Left ventricle myocardium inferior (tissue), 1 donor: Measurements from ENCODE around the gene DPY19L1. TPM values are rescaled to one million over a fixed set of nuclear protein-coding genes. Genes with fewer than 3 reads are reported as not detected.
"Not testable (repeated sequence)": the region's sequence is repeated elsewhere in the genome, so short reads cannot be mapped to it uniquely, and the experiment has no call there.

ENCODE experiments used
- DNase-seq: peaks from one replicate; pipeline ENCODE4 v3.0.0-alpha.2; 2020
- H3K27ac ChIP-seq: fragments of 200-600 bp; replicated peaks from 2 replicates; pipeline ENCODE4 v1.8.0; 2021
- H3K27me3 ChIP-seq: fragments of 200-600 bp; 2 replicates; pipeline ENCODE4 v1.8.0; 2021; ENCODE audit warnings: low read depth
- H3K36me3 ChIP-seq: fragments of 200-600 bp; 2 replicates; pipeline ENCODE4 v1.8.0; 2021
- H3K4me1 ChIP-seq: fragments of 200-600 bp; 2 replicates; pipeline ENCODE4 v1.8.0; 2021
- H3K4me3 ChIP-seq: fragments of 200-600 bp; 2 replicates; pipeline ENCODE4 v1.8.0; 2021; ENCODE audit warnings: mild to moderate bottlenecking, moderate library complexity
- H3K9me3 ChIP-seq: fragments of 200-600 bp; replicated peaks from 2 replicates; pipeline ENCODE4 v1.8.0; 2021
- CTCF ChIP-seq: fragments of 200-600 bp; IDR thresholded peaks from 2 replicates; pipeline ENCODE4 v1.8.0; 2021; ENCODE audit warnings: antibody characterized with exemption, mild to moderate bottlenecking, borderline replicate concordance
- intact Hi-C: fragments of 100-400 bp; cut with micrococcal nuclease; formaldehyde crosslinking; loops from one replicate; pipeline ENCODE4 v1.11.0; 2022
- long read RNA-seq: library from polyadenylated mRNA; unstranded; transcript quantifications from one replicate; pipeline ENCODE4 v2.0.0, GENCODE V29; 2021
- total RNA-seq: library from RNA; stranded (reverse); fragmentation: NEBNext Ultra II Directional; extraction: Animal tissue kit (Norgen Biotek cat#: 25700); gene quantifications from one replicate; pipeline ENCODE4 v1.2.1, GENCODE V29; 2021
- donor health status: DM: no; HTN: yes; CAD: no; lungs with severe emphysema.

Gene DPY19L1
- total RNA-seq = 28.5 TPM
- long read RNA-seq, full-length matches to known transcripts = 54 of 67 reads
- long read RNA-seq, partial matches to known transcripts = 4 of 67 reads
- long read RNA-seq, other reads (novel, unspliced or antisense) = 9 of 67 reads

GRCh38 chr7:35037211-35037525 lies at the start of gene DPY19L1:
DPY19L1 (minus strand) TSS chr7:35037485; CDS start chr7:35037394, 91 bp downstream.
- H3K27me3 ChIP-seq = no peaks in the 10 kb centered on the region

GRCh38 chr7:35079517-35079916 lies 42.2 kb upstream of the DPY19L1 start:
- H3K36me3 ChIP-seq, DNase-seq, H3K4me1 ChIP-seq, H3K27me3 ChIP-seq, H3K9me3 ChIP-seq, H3K4me3 ChIP-seq, intact Hi-C loops, H3K27ac ChIP-seq: not testable (repeated sequence)

More at GRCh38 chr7:35037211-35037525, at the start of gene DPY19L1:
- Histone ChIP-seq H3K36me3 (no peaks in the 10 kb centered on the region), H3K27ac (peak within 1 kb of the TSS; percentile 94), H3K4me1 (peaks cover 44% of the 10 kb centered on the region), H3K4me3 (peak within 1 kb of the TSS; percentile 73), H3K9me3 (no peaks in the 10 kb centered on the region)
- TF ChIP-seq CTCF = no peak
- no peak for DNase-seq
- intact Hi-C loops = no loop called here

- H3K4me1 ChIP-seq, DNase-seq, H3K9me3 ChIP-seq, H3K27ac ChIP-seq, H3K36me3 ChIP-seq, H3K4me3 ChIP-seq, intact Hi-C loops, H3K27me3 ChIP-seq: not testable (repeated sequence)
Measured at GRCh38 chr7:35074008-35074407, 36.7 kb upstream of the DPY19L1 start.

GRCh38 chr7:35072950-35073827 lies 35.9 kb upstream of the DPY19L1 start:
- H3K4me1 ChIP-seq, H3K27ac ChIP-seq, intact Hi-C loops, H3K27me3 ChIP-seq, H3K36me3 ChIP-seq, H3K9me3 ChIP-seq, H3K4me3 ChIP-seq: not testable (repeated sequence)
- peak; percentile 47 for TF ChIP-seq CTCF
- DNase-seq = peak; percentile 26

- H3K27ac ChIP-seq, H3K9me3 ChIP-seq, H3K4me1 ChIP-seq, intact Hi-C loops, H3K27me3 ChIP-seq, H3K36me3 ChIP-seq, H3K4me3 ChIP-seq, DNase-seq: not testable (repeated sequence)
Measured at GRCh38 chr7:35069084-35069483, 31.8 kb upstream of the DPY19L1 start.

- TF ChIP-seq CTCF = peak; percentile 10
- H3K4me3 ChIP-seq, H3K4me1 ChIP-seq, H3K27ac ChIP-seq, H3K9me3 ChIP-seq, H3K36me3 ChIP-seq, DNase-seq, H3K27me3 ChIP-seq, intact Hi-C loops: not testable (repeated sequence)
Measured at GRCh38 chr7:35065382-35065781, 28.1 kb upstream of the DPY19L1 start.

GRCh38 chr7:35058571-35058970 lies 21.3 kb upstream of the DPY19L1 start:
- intact Hi-C loops, H3K9me3 ChIP-seq, DNase-seq, H3K4me3 ChIP-seq, H3K36me3 ChIP-seq, H3K27me3 ChIP-seq, H3K4me1 ChIP-seq, H3K27ac ChIP-seq: not testable (repeated sequence)

GRCh38 chr7:35057505-35058451 lies 20.5 kb upstream of the DPY19L1 start:
- intact Hi-C loops, H3K4me3 ChIP-seq, H3K9me3 ChIP-seq, H3K4me1 ChIP-seq, H3K27me3 ChIP-seq, H3K27ac ChIP-seq, DNase-seq, H3K36me3 ChIP-seq: not testable (repeated sequence)
